GM12875 (cell line): ENCODE results near the gene EGLN1.
"Not testable (repeated sequence)": the region's sequence is repeated elsewhere in the genome, so short reads cannot be mapped to it uniquely, and the experiment has no call there.

ENCODE experiments used
- H3K4me3 ChIP-seq: one replicate; pipeline ENCODE4 v1.5.1; 2011; ENCODE audit warnings: low read depth, low read length, control low read depth
- CTCF ChIP-seq: IDR thresholded peaks from 2 replicates; pipeline ENCODE4 v1.5.1; 2011; ENCODE audit warnings: low read depth, mild to moderate bottlenecking, control low read depth, inconsistent platforms, low read length, moderate library complexity, borderline replicate concordance; ENCODE audit not compliant: insufficient read depth

EGLN1 gene

DNA sequence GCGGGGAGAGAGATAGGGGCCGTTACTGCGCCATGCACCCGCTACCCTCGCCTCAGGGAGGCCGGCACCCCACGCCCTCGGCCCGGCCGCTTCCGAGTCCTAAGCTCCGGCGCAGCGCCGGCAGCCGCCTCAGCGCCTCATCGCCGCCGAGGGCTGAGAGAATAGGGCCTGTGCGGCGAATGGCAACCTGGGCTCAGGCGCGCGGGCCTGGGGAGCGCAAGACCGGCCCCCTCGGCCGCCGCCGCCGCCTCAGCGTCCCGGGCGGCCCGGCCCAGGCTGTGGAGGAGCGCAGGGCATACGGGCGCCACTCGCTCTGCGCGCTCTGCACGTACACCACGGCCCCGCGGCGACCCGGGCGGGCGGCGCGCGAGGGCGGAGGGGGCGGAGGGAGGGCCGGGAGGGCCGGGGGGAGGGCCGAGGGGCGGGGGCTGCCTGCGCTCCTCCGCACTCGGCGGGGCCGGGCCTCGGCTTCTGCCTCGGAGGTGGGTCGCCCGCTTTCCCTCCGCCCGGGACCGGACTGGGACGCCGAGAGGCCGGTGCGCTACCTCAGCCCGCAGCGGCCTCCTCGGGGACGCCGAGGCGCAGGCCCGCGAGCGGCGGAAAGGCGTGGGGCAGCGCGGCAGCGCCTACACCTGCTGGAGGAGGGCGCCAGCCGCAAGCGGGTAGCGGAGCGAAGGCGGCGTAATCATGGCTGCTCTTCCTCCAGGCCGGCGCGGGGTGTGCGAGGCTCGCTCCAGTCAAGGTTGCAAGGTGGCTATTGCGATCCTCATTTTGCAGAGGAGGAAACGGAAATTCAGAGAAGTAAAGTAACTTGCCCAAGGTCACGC, at the start of gene EGLN1:
Gene EGLN1 (minus strand): TSS at position 317 of the 827 bp plus-strand sequence. CDS start 399 bp downstream, outside the sequence.
- TF ChIP-seq CTCF: peak; percentile 58
- peak within 1 kb of the TSS; percentile 61 for H3K4me3 ChIP-seq

GRCh38 chr1:231471500-231471899, 49.4 kb upstream of the EGLN1 start:
- not testable (repeated sequence) for H3K4me3 ChIP-seq

- H3K4me3 ChIP-seq: not testable (repeated sequence)
Observed at GRCh38 chr1:231471027-231471426, 48.9 kb upstream of the EGLN1 start.

GRCh38 chr1:231467986-231468385, 45.9 kb upstream of the EGLN1 start:
- no peak overlapping the region for H3K4me3 ChIP-seq
- TF ChIP-seq CTCF: no peak

DNA sequence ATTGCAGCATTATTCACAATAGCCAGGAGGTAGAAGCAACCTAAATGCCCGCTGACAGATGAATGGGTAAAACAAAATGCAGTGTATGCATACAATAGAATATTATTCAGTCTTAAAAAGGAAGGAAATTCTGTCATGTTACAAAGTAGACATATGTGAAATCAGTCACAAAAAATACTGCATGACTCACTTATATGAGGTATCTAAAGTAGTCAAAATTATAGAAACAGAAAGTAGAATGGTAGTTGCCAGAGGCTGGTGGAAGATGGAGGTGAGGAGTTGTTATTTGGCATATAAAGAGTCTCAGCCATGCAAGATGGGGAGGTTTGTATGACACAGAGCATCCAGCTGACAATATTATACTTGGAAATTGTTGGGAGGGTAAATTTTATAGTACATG, 43.0 kb upstream of the EGLN1 start:
- TF ChIP-seq CTCF: no peak

GRCh38 chr1:231463541-231463940, 41.5 kb upstream of the EGLN1 start:
- no peak for TF ChIP-seq CTCF
- no peak overlapping the region for H3K4me3 ChIP-seq

More for the DNA sequence above, 43.0 kb upstream of the EGLN1 start:
- no peak overlapping the region for H3K4me3 ChIP-seq

DNA sequence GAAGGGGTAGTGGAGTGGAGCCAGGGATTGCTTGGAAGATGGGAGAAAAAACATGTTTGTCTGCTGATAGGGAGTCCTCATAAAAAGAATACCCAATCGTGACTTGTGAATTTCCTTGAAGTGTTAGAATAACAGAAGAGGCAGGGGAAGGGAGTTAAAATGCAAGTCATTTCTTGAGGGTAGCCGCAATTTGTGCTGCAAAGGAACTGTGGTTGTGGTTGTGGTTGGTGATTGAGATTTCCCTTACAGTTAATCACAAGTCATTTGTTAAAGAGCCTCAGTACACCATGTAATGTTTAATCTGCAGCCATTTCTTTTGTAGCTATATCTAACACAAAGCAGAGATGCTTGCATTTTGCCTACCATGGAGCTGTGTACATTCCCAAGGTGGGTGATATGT, 38.5 kb upstream of the EGLN1 start:
- no peak overlapping the region for H3K4me3 ChIP-seq
- TF ChIP-seq CTCF: no peak

- H3K4me3 ChIP-seq: not testable (repeated sequence)
Observed at GRCh38 chr1:231459438-231459837, 37.4 kb upstream of the EGLN1 start.

DNA sequence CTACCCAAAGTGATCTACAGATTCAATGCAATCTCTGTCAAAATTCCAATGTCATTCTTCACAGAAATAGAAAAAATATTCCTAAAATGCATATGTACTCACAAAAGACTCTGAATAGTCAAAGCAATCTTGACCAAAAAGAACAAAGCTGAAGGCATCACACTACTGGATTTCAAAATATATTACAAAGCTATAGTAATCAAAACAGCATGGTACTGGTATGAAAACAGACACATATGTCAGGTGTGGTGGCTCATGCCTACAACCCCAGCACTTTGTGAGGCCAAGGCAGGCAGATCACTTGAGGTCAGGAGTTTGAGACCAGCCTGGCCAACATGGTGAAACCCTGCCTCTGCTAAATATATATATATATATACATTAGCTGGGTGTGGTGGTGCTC, 35.9 kb upstream of the EGLN1 start:
- not testable (repeated sequence) for H3K4me3 ChIP-seq

- H3K4me3 ChIP-seq: not testable (repeated sequence)
Observed at GRCh38 chr1:231454133-231454532, 32.0 kb upstream of the EGLN1 start.
